Measurements from ENCODE around the gene ARVCF.

The ARVCF gene

GRCh38 chr22:19984851-19985811 is 31.5 kb downstream of the ARVCF start:
- no peak for DNase-seq

- DNase-seq: no peak
Observed at GRCh38 chr22:19984201-19984753, 32.3 kb downstream of the ARVCF start.

- DNase-seq: no peak
Observed at GRCh38 chr22:19983741-19984140, 32.9 kb downstream of the ARVCF start.

- no peak for DNase-seq
Observed at GRCh38 chr22:19982991-19983578, 33.5 kb downstream of the ARVCF start.

GRCh38 chr22:19981961-19982920 is 34.4 kb downstream of the ARVCF start:
- no peak for DNase-seq

- no peak for DNase-seq
Observed at GRCh38 chr22:19981171-19981960, 35.3 kb downstream of the ARVCF start.

- no peak for DNase-seq
Observed at GRCh38 chr22:19980766-19981165, 35.9 kb downstream of the ARVCF start.

- DNase-seq: no peak
Observed at GRCh38 chr22:19979712-19980493, 36.7 kb downstream of the ARVCF start.

GRCh38 chr22:19978748-19979147 is 37.9 kb downstream of the ARVCF start:
- DNase-seq: no peak

- no peak for DNase-seq
Observed at GRCh38 chr22:19977296-19978243, 39.1 kb downstream of the ARVCF start.

GRCh38 chr22:19976671-19977070 is 40.0 kb downstream of the ARVCF start:
- no peak for DNase-seq

GRCh38 chr22:19975707-19976035 is 41.0 kb downstream of the ARVCF start:
- DNase-seq: no peak

GRCh38 chr22:19974935-19975706 is 41.5 kb downstream of the ARVCF start:
- no peak for DNase-seq

- no peak for DNase-seq
Observed at GRCh38 chr22:19974268-19974861, 42.3 kb downstream of the ARVCF start.

- DNase-seq: no peak
Observed at GRCh38 chr22:19973551-19974267, 42.9 kb downstream of the ARVCF start.

GRCh38 chr22:19972652-19973550 is 43.7 kb downstream of the ARVCF start:
- no peak for DNase-seq

GRCh38 chr22:19972251-19972650 is 44.4 kb downstream of the ARVCF start:
- DNase-seq: no peak
